AG04449 (cell line): ENCODE data around the gene NUPR1.

Source experiments
- CTCF ChIA-PET: fragments of 350-600 bp; formaldehyde crosslinking; extraction: SDS; loops from one replicate; lab custom pipeline; 2021; ENCODE audit warnings: antibody characterized with exemption; lab: Yijun Ruan, JAX
- POLR2A ChIA-PET: fragments of 400-600, 350-600 bp; formaldehyde crosslinking; extraction: SDS; loops from one replicate; lab custom pipeline; 2020; ENCODE audit warnings: antibody characterized with exemption, inconsistent platforms; lab: Yijun Ruan, JAX
- DNase-seq: peaks from one replicate; pipeline ENCODE4 v3.0.0-alpha.2; 2010; ENCODE audit warnings: low read depth, low spot score
- H3K4me3 ChIP-seq: 2 replicates; pipeline ENCODE4 v1.5.1; 2011; ENCODE audit warnings: low read depth, mild to moderate bottlenecking, control low read depth, low read length
- TF ChIP-seq, protein P1 (sequence below): IDR thresholded peaks from one replicate; pipeline ENCODE4 v1.5.1; 2011; ENCODE audit warnings: mild to moderate bottlenecking, moderate library complexity, low read length, control low read depth, inconsistent platforms; ENCODE audit not compliant: insufficient read depth; ENCODE audit errors: missing control alignments

NUPR1 gene

DNA sequence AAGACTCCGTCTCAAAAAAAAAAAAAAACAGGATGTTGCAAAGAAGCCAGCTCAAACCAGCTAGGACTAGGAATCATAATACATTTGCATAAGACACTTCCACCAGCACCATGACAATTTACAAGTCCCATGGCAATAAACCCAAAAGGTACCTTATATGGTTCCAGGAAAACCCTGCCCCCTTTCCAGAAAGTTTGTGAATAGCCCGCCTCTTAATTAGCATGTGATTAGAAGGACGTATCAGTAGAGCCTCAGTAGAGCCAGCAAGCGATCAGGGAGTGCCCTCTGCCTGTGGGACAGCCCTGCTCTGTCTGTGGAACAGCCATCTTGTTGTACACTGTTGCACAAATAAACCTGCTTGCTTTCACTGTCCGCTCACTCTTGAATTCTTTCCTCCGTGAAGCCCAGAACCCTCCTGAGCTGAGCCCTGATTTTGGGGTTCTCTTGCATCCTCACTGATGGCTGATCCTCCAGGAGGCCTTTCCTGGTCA is 14.0 kb downstream of the NUPR1 start:
- POLR2A ChIA-PET = interaction anchor here (0.6 kb wide), 1 partner anchor 240 kb away, joined by 3 read pairs; no protein-coding TSS in a partner anchor

DNA sequence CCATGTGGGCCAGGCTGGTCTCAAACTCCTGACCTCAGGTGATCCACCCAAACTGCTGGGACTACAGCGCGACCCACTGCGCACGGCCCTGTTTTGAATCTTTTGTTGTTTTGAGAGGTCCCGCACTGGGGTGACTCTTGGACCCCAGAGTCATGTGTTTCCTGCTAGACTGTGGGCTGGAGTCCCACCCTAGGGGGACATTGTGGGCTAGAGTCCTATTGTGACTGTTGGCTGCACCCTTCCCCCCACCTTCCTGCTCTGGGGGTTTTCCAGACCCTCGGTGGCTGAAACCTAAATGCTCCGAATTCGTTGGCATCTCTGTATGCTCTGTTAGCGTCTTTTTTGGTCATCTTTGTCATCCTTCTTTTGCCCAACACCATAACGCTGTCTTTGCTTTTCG is 16.0 kb downstream of the NUPR1 start:
- TF ChIP-seq, protein P1, sequence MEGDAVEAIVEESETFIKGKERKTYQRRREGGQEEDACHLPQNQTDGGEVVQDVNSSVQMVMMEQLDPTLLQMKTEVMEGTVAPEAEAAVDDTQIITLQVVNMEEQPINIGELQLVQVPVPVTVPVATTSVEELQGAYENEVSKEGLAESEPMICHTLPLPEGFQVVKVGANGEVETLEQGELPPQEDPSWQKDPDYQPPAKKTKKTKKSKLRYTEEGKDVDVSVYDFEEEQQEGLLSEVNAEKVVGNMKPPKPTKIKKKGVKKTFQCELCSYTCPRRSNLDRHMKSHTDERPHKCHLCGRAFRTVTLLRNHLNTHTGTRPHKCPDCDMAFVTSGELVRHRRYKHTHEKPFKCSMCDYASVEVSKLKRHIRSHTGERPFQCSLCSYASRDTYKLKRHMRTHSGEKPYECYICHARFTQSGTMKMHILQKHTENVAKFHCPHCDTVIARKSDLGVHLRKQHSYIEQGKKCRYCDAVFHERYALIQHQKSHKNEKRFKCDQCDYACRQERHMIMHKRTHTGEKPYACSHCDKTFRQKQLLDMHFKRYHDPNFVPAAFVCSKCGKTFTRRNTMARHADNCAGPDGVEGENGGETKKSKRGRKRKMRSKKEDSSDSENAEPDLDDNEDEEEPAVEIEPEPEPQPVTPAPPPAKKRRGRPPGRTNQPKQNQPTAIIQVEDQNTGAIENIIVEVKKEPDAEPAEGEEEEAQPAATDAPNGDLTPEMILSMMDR = no peak
- no peak for DNase-seq
- H3K4me3 ChIP-seq = no peak overlapping the region
- ChIA-PET CTCF (no interaction called here), POLR2A (no interaction called here)

More for the DNA sequence above, 14.0 kb downstream of the NUPR1 start:
- no peak for DNase-seq
- TF ChIP-seq, protein P1 = no peak
- CTCF ChIA-PET = interaction anchor here (0.9 kb wide), 1 partner anchor 12 kb away, joined by 3 read pairs; no protein-coding TSS in a partner anchor
- H3K4me3 ChIP-seq = no peak overlapping the region

DNA sequence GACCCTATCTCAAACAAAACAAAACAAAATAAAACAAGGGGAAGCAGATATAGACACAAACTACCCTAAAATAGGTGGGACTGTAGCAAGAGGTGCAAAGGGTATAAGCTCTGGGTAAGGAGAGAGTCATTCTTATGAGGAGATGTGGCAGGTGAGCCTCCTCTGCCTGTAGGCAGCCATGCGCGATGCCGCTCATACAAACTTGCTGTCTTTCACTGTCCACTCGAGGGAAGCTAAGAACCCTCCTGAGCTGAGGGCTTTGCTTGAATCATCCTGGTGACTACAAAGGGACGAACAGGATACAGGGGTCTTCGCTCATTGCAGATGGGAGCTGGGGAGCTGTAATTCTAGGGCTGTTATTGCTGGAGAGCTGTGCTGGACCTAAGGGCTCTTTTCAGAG is 17.3 kb downstream of the NUPR1 start:
- TF ChIP-seq, protein P1 = no peak
- no peak overlapping the region for H3K4me3 ChIP-seq
- CTCF ChIA-PET = no interaction called here
- POLR2A ChIA-PET = no interaction called here
- DNase-seq = no peak

DNA sequence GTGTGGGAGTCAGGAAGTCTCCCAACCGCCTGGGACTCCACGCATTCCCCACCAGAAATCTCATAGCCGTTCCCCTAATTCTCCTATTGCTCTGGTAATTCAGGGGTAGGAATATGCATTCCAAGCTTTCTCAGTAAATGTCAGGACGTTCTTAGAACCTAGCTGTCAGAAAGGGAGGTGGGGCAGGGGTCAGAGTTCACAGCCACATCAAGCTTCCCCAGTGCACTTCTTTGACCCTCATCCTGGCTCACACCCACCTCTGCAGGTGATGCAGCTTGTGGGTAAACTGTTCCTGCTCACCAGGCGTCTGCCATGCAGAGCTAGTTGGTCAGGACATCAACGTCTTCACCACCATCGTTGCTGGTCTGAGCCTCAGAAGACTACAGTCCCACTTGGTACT is 18.1 kb downstream of the NUPR1 start:
- POLR2A ChIA-PET = no interaction called here

DNA sequence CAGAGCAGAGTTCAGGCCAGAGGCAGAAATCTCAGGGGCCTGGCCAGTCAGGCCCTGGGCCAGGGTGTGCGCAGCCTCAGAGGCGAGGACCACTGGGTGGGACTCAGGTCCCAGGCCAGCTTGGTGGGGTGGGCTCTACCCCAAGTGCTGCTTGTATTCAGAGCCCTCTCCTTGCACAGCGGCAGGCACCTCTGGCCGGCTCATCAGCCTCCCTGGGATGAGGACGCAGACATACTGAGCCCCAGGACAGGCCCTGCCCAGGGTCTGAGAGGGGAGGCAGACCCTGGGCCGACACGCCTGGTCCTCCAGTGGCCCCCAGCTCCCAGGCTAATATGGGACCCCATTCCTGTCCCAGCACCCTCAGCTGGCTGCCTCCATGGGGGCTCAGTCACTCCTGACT is 24.5 kb downstream of the NUPR1 start:
- ChIA-PET CTCF (interaction anchor here (1.3 kb wide), 1 partner anchor 11 kb away, joined by 4 read pairs; no protein-coding TSS in a partner anchor), POLR2A (interaction anchor here (0.6 kb wide), 1 partner anchor 22 kb away, joined by 3 read pairs; the partner anchor contains the start of gene CLN3)

More for the DNA sequence above, 18.1 kb downstream of the NUPR1 start:
- DNase-seq = no peak
- no peak overlapping the region for H3K4me3 ChIP-seq
- CTCF ChIA-PET = no interaction called here
- TF ChIP-seq, protein P1 = no peak

More for the DNA sequence above, 24.5 kb downstream of the NUPR1 start:
- DNase-seq = no peak
- H3K4me3 ChIP-seq = no peak overlapping the region
- TF ChIP-seq, protein P1 = no peak
